22Rv1 (cell line): ENCODE data around the gene WDR70.

Experiments used
- CTCF ChIP-seq: fragments of 450-650 bp; IDR thresholded peaks from 2 replicates; pipeline ENCODE4 v1.5.1; 2017; ENCODE audit warnings: mild to moderate bottlenecking
- ZFX ChIP-seq: fragments of 450-650 bp; IDR thresholded peaks from 2 replicates; pipeline ENCODE4 v1.6.1; 2017; ENCODE audit warnings: antibody characterized with exemption, borderline replicate concordance

GRCh38 chr5:37662362-37662761, 283.2 kb downstream of the WDR70 start:
- TF ChIP-seq CTCF (no peak), ZFX (no peak)
